Naive thymus-derived CD4-positive, alpha-beta T cell (primary cell): ENCODE measurements around the gene SMIM8. TPM values are rescaled to one million over a fixed set of nuclear protein-coding genes. Genes with fewer than 3 reads are reported as not detected.

Experiments
- ATAC-seq: fragments of 150-1000 bp; cut with Tn5 transposase; 2 replicates; pipeline ENCODE4 v1.10.0; 2021; ENCODE audit warnings: mild to moderate bottlenecking, moderate library complexity
- CTCF ChIA-PET: fragments of 350-600 bp; sonication (Branson Sonifier 250); formaldehyde crosslinking; loops from one replicate; lab custom pipeline; 2021; ENCODE audit warnings: antibody characterized with exemption; lab: Charles Lee
- POLR2A ChIA-PET: fragments of 350-600 bp; sonication (Branson Sonifier 250); formaldehyde crosslinking; loops from one replicate; lab custom pipeline; 2021; ENCODE audit warnings: antibody characterized with exemption, inconsistent platforms; lab: Charles Lee
- DNase-seq, 9 donors: peaks; one replicate each; pipeline versions ENCODE4 v3.0.0 to v3.0.0-alpha.2; 2020 to 2022; ENCODE audit warnings: mixed read lengths in 1 of 9
- H3K27ac ChIP-seq: one replicate; pipeline ENCODE4 v1.7.0; 2013; ENCODE audit warnings: mild to moderate bottlenecking, low read depth, low read length, moderate library complexity
- H3K27me3 ChIP-seq, 2 donors: one replicate each; pipeline ENCODE4 v1.7.0; 2013; ENCODE audit warnings: low read length in 2 of 2, mild to moderate bottlenecking in 2 of 2, moderate library complexity in 2 of 2; ENCODE audit not compliant: control insufficient read depth in 2 of 2, insufficient read depth in 2 of 2
- H3K36me3 ChIP-seq, 3 experiments: 1 replicate in 2 of 3; 2 replicates in 1 of 3; pipeline ENCODE4 v1.7.0; 2013; ENCODE audit warnings: low read length in 3 of 3, mild to moderate bottlenecking in 3 of 3, moderate library complexity in 1 of 3; ENCODE audit not compliant: insufficient read depth in 3 of 3, control insufficient read depth in 2 of 3
- H3K4me1 ChIP-seq, 2 donors: one replicate each; pipeline ENCODE4 v1.7.0; 2013; ENCODE audit warnings: low read length in 2 of 2, mild to moderate bottlenecking in 2 of 2, moderate library complexity in 1 of 2; ENCODE audit not compliant: control insufficient read depth in 2 of 2, insufficient read depth in 2 of 2
- H3K4me3 ChIP-seq: 2 replicates; pipeline ENCODE4 v1.7.0; 2013; ENCODE audit warnings: mild to moderate bottlenecking, low read length
- H3K9me3 ChIP-seq, 3 experiments: 1 replicate in 2 of 3; 2 replicates in 1 of 3; pipeline ENCODE4 v1.7.0; 2013; ENCODE audit warnings: low read length in 3 of 3; ENCODE audit not compliant: control insufficient read depth in 2 of 3
- H3K27ac Mint-ChIP-seq, 9 donors: one replicate each; pipeline ENCODE4 v1.8.0; 2020 to 2022; ENCODE audit warnings: mixed read lengths in 9 of 9, mild to moderate bottlenecking in 8 of 9, moderate library complexity in 5 of 9, inconsistent platforms in 2 of 9
- H3K27me3 Mint-ChIP-seq, 5 donors: one replicate each; pipeline ENCODE4 v1.8.0; 2021 to 2022; ENCODE audit warnings: mixed read lengths in 5 of 5, mild to moderate bottlenecking in 1 of 5
- H3K36me3 Mint-ChIP-seq, 5 donors: one replicate each; pipeline ENCODE4 v1.8.0; 2020 to 2022; ENCODE audit warnings: mixed read lengths in 5 of 5, mild to moderate bottlenecking in 3 of 5, inconsistent platforms in 1 of 5
- H3K4me1 Mint-ChIP-seq, 7 donors: one replicate each; pipeline ENCODE4 v1.8.0; 2020 to 2022; ENCODE audit warnings: mixed read lengths in 7 of 7, mild to moderate bottlenecking in 3 of 7, inconsistent platforms in 1 of 7
- H3K4me3 Mint-ChIP-seq, 10 donors: one replicate each; pipeline ENCODE4 v1.8.0; 2020 to 2022; ENCODE audit warnings: mild to moderate bottlenecking in 10 of 10, mixed read lengths in 10 of 10, moderate library complexity in 6 of 10, inconsistent platforms in 2 of 10
- H3K9me3 Mint-ChIP-seq, 11 donors: one replicate each; pipeline ENCODE4 v1.8.0; 2020 to 2022; ENCODE audit warnings: mixed read lengths in 11 of 11, mild to moderate bottlenecking in 4 of 11, inconsistent platforms in 1 of 11, moderate library complexity in 1 of 11
- intact Hi-C, 2 donors: fragments of 100-400 bp; cut with micrococcal nuclease; formaldehyde crosslinking; loops; one replicate each; pipeline ENCODE4 v1.15.1; 2023
- polyA plus RNA-seq, 2 donors: library from polyadenylated mRNA; unstranded; fragments of 300-500 nt; fragmentation: Illumina TruSeq; gene quantifications; one replicate each; pipeline ENCODE4 v1.2.3, GENCODE V29; 2021
- total RNA-seq, 6 experiments: library from RNA in 5 of 6; stranded (reverse) in 5 of 6; gene quantifications; 1 replicate in 5 of 6; 2 replicates in 1 of 6; pipeline ENCODE4 v1.2.3 and lab custom pipeline; 2021 to 2026

The SMIM8 gene
- total and polyA plus RNA-seq, 7 experiments from 2014 or later = 7.3 to 18.1 (median 11.7) TPM

- no peak for DNase-seq
- Histone ChIP-seq H3K4me1 (no peaks in the 10 kb centered on the region), H3K36me3 (no peaks in the 10 kb centered on the region), H3K27me3 (no peaks in the 10 kb centered on the region), H3K4me3 (no peak overlapping the region), H3K9me3 (no peaks in the 10 kb centered on the region), H3K27ac (no peak overlapping the region)
- H3K4me3 Mint-ChIP-seq = no peak overlapping the region
- peaks cover 0 to 2% (median 0%) of the 10 kb centered on the region in 11 donors for H3K9me3 Mint-ChIP-seq
- intact Hi-C loops = no loop called here
- peaks cover 0 to 15% (median 0%) of the 10 kb centered on the region in 5 donors for H3K27me3 Mint-ChIP-seq
- H3K27ac Mint-ChIP-seq = no peak overlapping the region
- H3K36me3 Mint-ChIP-seq = no peaks in the 10 kb centered on the region
- peaks cover 6 to 36% (median 28%) of the 10 kb centered on the region in 7 donors for H3K4me1 Mint-ChIP-seq
- POLR2A ChIA-PET = no interaction called here
- CTCF ChIA-PET = interaction anchor here (0.7 kb wide), 1 partner anchor 1190 kb away, joined by 3 read pairs; no protein-coding TSS in a partner anchor
- no peak for ATAC-seq
These were observed 39.6 kb upstream of the SMIM8 start for GRCh38 chr6:87282743-87283142.

DNA sequence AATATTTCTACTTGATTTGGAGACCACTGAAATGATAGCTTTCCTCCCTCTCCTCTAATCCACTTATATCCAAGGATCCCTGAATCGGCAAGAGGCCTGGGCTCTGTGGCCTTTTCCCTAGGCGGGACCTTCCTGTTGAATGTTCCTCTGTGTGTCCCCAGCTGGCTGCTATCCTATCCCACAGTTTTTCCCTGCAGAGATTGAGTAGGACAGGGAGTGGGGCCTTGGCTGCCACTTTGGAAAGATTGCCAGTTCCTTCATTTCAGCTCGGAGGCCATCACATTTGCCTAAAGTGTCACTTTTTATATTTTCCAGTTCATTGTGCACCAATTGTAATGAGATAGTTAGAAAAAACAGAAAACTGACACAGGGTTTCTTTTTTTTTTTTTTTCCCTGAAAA lies 38.9 kb upstream of the SMIM8 start:
- DNase-seq (no peak), ATAC-seq (no peak)
- intact Hi-C loops = no loop called here
- POLR2A ChIA-PET = no interaction called here
- H3K9me3 ChIP-seq = no peaks in the 10 kb centered on the region
- H3K4me3 ChIP-seq = no peak overlapping the region
- H3K27ac ChIP-seq = no peak overlapping the region
- peaks cover 0 to 15% (median 0%) of the 10 kb centered on the region in 5 donors for H3K27me3 Mint-ChIP-seq
- H3K27me3 ChIP-seq = no peaks in the 10 kb centered on the region
- no peaks in the 10 kb centered on the region for H3K36me3 ChIP-seq
- H3K27ac Mint-ChIP-seq = no peak overlapping the region
- H3K4me3 Mint-ChIP-seq = no peak overlapping the region
- no peaks in the 10 kb centered on the region for H3K4me1 ChIP-seq
- CTCF ChIA-PET = no interaction called here
- peaks cover 6 to 36% (median 28%) of the 10 kb centered on the region in 7 donors for H3K4me1 Mint-ChIP-seq
- H3K9me3 Mint-ChIP-seq = peaks cover 0 to 2% (median 0%) of the 10 kb centered on the region in 11 donors
- H3K36me3 Mint-ChIP-seq = peaks cover 0 to 2% (median 0%) of the 10 kb centered on the region in 5 donors

DNA sequence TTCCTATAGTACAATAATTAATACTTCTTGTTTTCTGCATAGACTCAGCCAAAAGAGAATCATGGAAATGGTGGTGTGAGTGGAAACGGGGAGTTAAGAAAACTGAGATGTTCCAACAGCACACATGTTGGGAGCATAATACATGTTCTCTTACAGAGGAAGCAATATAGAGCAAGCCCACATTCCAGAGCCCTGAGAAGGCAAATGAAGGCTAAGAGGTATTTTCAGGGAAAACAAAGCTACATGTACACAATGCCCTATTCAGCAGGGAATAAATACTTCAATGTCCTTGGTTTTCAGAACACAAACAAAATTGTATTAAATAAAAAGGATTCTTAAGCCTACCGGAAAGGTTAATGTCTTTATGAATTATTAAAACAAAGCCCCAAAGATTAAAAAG lies 35.1 kb upstream of the SMIM8 start:
- Mint-ChIP-seq H3K4me3 (no peak overlapping the region), H3K4me1 (peaks cover 0 to 17% (median 2%) of the 10 kb centered on the region in 7 donors), H3K27me3 (peaks cover 0 to 23% (median 12%) of the 10 kb centered on the region in 5 donors), H3K27ac (no peak overlapping the region), H3K9me3 (peaks cover 0 to 2% (median 0%) of the 10 kb centered on the region in 11 donors), H3K36me3 (peaks cover 0 to 3% (median 0%) of the 10 kb centered on the region in 5 donors)
- no peak overlapping the region for H3K27ac ChIP-seq
- H3K36me3 ChIP-seq = no peaks in the 10 kb centered on the region
- ATAC-seq (no peak), DNase-seq (no peak)
- H3K27me3 ChIP-seq = no peaks in the 10 kb centered on the region
- H3K4me1 ChIP-seq = no peaks in the 10 kb centered on the region
- CTCF ChIA-PET = no interaction called here
- no peak overlapping the region for H3K4me3 ChIP-seq
- intact Hi-C loops = no loop called here
- H3K9me3 ChIP-seq = no peaks in the 10 kb centered on the region
- POLR2A ChIA-PET = no interaction called here

GRCh38 chr6:87289571-87289970 lies 32.8 kb upstream of the SMIM8 start:
- H3K4me3 Mint-ChIP-seq = no peak overlapping the region
- ChIA-PET POLR2A (no interaction called here), CTCF (no interaction called here)
- H3K27me3 ChIP-seq = no peaks in the 10 kb centered on the region
- DNase-seq (no peak), ATAC-seq (no peak)
- H3K27ac ChIP-seq = no peak overlapping the region
- peaks cover 13 to 33% (median 19%) of the 10 kb centered on the region in 5 donors for H3K27me3 Mint-ChIP-seq
- peaks cover 0 to 2% (median 0%) of the 10 kb centered on the region in 11 donors for H3K9me3 Mint-ChIP-seq
- H3K9me3 ChIP-seq = no peaks in the 10 kb centered on the region
- intact Hi-C loops = no loop called here
- H3K4me3 ChIP-seq = no peak overlapping the region
- peaks cover 0 to 3% (median 0%) of the 10 kb centered on the region in 5 donors for H3K36me3 Mint-ChIP-seq
- no peaks in the 10 kb centered on the region for H3K4me1 ChIP-seq
- H3K27ac Mint-ChIP-seq = no peak overlapping the region
- peaks cover 0 to 12% (median 0%) of the 10 kb centered on the region in 7 donors for H3K4me1 Mint-ChIP-seq
- no peaks in the 10 kb centered on the region for H3K36me3 ChIP-seq

- Mint-ChIP-seq H3K27me3 (peaks cover 14 to 51% (median 30%) of the 10 kb centered on the region in 5 donors), H3K9me3 (no peaks in the 10 kb centered on the region), H3K27ac (no peak overlapping the region), H3K4me1 (no peaks in the 10 kb centered on the region), H3K36me3 (peaks cover 0 to 3% (median 0%) of the 10 kb centered on the region in 5 donors), H3K4me3 (no peak overlapping the region)
- CTCF ChIA-PET = interaction anchor here (0.8 kb wide), 1 partner anchor 1588 kb away, joined by 5 read pairs; no protein-coding TSS in a partner anchor
- ATAC-seq = no peak
- Histone ChIP-seq H3K27ac (no peak overlapping the region), H3K4me1 (no peaks in the 10 kb centered on the region), H3K27me3 (no peaks in the 10 kb centered on the region), H3K4me3 (no peak overlapping the region), H3K9me3 (no peaks in the 10 kb centered on the region), H3K36me3 (no peaks in the 10 kb centered on the region)
- DNase-seq = no peak
- intact Hi-C loops = no loop called here
- POLR2A ChIA-PET = interaction anchor here (0.8 kb wide), 1 partner anchor 15 kb away, joined by 3 read pairs; no protein-coding TSS in a partner anchor
These were observed 30.5 kb upstream of the SMIM8 start for GRCh38 chr6:87291883-87292282.

GRCh38 chr6:87293526-87293925 lies 28.9 kb upstream of the SMIM8 start:
- intact Hi-C loops = no loop called here
- Mint-ChIP-seq H3K4me3 (no peak overlapping the region), H3K27ac (no peak overlapping the region), H3K27me3 (peaks cover 21 to 54% (median 35%) of the 10 kb centered on the region in 5 donors), H3K36me3 (peaks cover 0 to 3% (median 0%) of the 10 kb centered on the region in 5 donors), H3K4me1 (no peaks in the 10 kb centered on the region), H3K9me3 (peaks cover 0 to 2% (median 0%) of the 10 kb centered on the region in 11 donors)
- H3K9me3 ChIP-seq = no peaks in the 10 kb centered on the region
- ChIA-PET POLR2A (interaction anchor here (0.6 kb wide), 1 partner anchor 116 kb away, joined by 5 read pairs; no protein-coding TSS in a partner anchor), CTCF (no interaction called here)
- no peaks in the 10 kb centered on the region for H3K36me3 ChIP-seq
- DNase-seq (no peak), ATAC-seq (no peak)
- no peaks in the 10 kb centered on the region for H3K27me3 ChIP-seq
- no peaks in the 10 kb centered on the region for H3K4me1 ChIP-seq
- no peak overlapping the region for H3K27ac ChIP-seq
- no peak overlapping the region for H3K4me3 ChIP-seq

DNA sequence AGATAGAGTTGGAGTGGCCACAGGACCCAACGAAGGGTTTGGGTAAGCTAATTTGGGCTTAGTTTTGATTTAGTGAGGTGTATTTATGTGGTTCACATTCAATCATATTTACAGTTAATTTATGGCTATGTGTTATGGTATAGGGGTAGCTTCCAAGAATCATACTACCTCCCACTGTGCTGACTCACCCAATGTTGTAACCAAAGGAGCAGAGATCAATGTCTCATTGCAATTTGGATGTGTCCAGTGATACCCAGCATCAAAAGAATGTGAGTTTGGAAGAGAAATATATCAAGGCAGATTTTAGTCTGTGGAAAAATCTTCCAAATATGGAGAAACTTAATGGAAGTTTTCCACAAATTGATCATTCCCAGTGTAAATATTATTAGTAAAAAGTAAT lies 25.3 kb upstream of the SMIM8 start:
- ChIA-PET POLR2A (no interaction called here), CTCF (no interaction called here)
- Histone ChIP-seq H3K36me3 (no peaks in the 10 kb centered on the region), H3K9me3 (no peaks in the 10 kb centered on the region), H3K27me3 (no peaks in the 10 kb centered on the region), H3K4me1 (no peaks in the 10 kb centered on the region), H3K4me3 (no peak overlapping the region), H3K27ac (no peak overlapping the region)
- Mint-ChIP-seq H3K27me3 (peaks cover 29 to 61% (median 41%) of the 10 kb centered on the region in 5 donors), H3K9me3 (peaks cover 0 to 5% (median 2%) of the 10 kb centered on the region in 11 donors), H3K4me3 (no peak overlapping the region), H3K27ac (no peak overlapping the region), H3K4me1 (no peaks in the 10 kb centered on the region), H3K36me3 (peaks cover 0 to 8% (median 0%) of the 10 kb centered on the region in 5 donors)
- DNase-seq = no peak
- ATAC-seq = no peak
- intact Hi-C loops = no loop called here
